Colon (tissue), 2 donors: ENCODE results near the gene BROX.
"Not testable (repeated sequence)": the region's sequence is repeated elsewhere in the genome, so short reads cannot be mapped to it uniquely, and the experiment has no call there.

Experiments used
- FAIRE-seq: peaks from 2 replicates; lab custom pipeline; 2012; peaks lifted over from hg19 to GRCh38; lab: Jason Lieb, UNC
- donor health status: control.
- donor health status: control.

Gene BROX, protein sequence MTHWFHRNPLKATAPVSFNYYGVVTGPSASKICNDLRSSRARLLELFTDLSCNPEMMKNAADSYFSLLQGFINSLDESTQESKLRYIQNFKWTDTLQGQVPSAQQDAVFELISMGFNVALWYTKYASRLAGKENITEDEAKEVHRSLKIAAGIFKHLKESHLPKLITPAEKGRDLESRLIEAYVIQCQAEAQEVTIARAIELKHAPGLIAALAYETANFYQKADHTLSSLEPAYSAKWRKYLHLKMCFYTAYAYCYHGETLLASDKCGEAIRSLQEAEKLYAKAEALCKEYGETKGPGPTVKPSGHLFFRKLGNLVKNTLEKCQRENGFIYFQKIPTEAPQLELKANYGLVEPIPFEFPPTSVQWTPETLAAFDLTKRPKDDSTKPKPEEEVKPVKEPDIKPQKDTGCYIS

DNA sequence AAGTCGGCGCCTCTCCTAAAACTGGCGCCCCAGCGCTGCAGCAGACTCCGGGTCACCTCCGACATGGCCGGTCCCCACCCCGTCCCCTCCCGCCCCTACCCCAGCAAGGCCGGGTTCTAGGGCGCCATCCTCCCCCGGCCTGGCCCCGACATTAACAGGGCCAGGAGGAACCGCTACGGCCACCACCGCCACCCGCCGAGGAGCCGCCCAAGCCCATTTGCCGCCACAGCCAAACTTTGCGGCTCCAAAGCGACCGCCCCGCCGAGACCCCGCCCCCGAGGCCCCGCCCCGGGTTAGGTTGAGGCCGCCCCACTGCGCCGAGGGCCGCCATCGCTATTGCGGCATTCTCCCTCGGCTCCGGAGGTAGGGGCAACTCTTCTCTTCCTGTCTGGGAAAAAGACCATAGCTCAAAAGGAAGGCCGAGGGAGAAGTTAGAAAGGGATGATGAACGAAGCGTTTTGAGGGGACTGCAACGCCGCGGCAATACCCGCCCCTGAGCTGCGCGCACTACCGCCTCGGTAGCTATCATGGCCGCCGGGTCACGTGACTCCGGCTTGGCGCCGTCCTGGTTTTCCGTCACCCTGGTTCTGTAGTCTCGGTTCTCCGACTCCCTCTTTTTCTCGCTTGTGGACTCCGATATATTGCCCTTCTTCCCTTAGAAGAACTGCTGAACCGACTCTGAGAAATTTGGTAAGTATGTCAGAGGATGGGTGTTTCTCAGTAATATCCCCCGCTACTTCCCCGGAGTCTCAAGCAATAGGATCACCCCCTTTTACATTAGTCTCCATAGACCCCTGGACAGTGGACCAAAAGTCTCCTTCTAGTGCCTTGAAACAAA, at the start of gene BROX, which contains the start of gene AIDA:
Gene BROX, plus strand, starts transcription at position 312 of the 838 bp plus-strand sequence. CDS start 3,136 bp downstream, outside the sequence.
Gene AIDA, minus strand, starts transcription at position 239 of the 838 bp plus-strand sequence. Its CDS starts 174 bp downstream, at position 65.
- no peak for FAIRE-seq

DNA sequence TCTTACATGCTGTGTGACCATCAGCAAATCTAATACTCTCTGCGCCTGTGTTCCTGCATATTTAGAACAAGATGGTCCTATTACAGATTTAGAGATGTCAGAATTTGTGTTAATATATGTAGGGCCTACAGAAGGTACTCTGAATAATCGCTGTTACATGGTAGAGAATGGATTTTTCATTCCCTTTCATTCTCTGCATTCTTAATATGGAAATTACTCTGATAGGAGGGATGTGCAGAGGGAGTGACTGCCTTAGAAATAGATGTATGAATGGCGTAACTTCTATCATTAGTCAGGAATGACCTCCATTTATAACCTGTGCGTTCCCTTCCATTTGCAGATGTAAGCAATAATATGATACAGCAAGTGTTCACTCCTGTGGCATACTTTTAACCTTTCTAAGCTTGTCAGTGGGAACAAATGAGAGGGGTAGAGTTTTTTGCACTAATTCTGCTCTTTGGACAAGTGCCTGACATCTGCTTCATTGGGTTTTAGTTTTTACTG, 48.9 kb upstream of the BROX start:
- FAIRE-seq = no peak

DNA sequence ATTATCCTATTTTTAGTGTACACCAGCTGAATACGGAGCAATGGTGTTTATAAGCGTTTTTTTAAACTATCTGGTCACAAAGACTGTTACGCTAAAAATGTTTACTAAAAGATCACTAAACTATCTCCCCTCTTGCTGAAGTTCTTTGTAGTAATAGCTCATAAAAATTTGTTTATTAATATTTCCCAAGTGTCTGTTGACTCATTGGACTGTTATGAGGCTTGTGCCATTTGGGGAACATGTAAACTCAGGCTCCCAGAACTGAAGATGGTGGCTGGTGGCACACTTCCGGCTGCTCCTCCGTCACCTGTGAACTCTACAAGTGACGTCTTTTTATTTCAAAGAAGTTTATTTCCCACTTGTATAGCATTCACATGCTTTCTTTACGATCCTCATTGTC, 46.4 kb upstream of the BROX start:
- no peak for FAIRE-seq

DNA sequence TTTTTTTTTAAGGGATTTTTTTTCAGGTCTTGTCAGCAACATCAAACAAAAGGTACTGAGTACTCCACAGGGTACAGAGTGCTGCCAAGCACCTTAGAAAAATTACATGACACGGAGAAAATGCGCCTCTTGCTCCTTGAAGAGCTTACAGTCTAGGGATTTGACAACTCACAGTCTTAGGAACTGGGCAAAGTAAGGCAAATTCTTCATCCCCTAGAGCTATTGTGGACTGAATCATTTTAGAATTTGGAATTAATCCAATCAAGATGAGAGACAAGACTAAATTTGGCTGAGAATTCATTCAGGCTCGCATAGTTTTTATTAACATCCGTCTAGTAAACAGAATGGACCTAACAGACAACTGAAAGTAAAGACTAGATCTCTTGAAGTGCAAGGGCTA, 44.2 kb upstream of the BROX start:
- FAIRE-seq = peak; percentile 72

DNA sequence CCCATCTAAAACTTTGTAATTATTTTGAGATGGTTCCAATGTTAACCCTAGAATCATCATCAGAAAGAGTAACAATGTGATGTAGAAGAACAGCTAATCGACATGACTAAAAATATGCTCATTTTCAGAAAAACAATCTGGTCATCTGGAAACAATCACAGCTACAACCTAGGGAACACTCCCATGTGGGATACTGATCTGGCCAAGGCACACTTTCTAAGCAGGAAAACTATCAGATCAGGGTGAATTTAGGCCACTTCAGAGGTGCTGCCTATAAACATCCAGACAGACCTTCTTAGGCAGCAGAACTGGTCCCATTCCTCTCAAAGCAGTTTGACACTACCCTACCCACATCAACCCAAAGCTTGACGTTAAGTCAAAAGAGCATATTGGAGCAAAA, 43.3 kb upstream of the BROX start:
- FAIRE-seq = not testable (repeated sequence)

DNA sequence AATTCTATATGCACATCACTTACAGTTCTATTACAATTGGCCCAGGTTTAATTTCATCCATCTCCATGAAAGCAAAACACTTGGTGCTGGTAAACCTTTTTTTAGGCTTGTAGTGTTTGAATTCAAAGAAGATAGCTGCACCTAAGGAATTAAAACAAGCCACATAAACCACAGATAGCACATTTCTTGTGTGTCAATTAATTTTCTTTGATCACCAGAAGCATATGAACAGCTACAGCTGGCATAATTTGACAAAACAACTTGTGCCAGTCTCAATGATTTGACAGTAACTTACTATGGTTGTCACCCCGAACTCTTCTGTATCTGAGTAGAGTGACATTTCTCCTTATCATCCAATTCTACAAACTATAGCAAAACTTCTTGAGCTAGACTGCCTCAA, 42.3 kb upstream of the BROX start:
- no peak for FAIRE-seq

DNA sequence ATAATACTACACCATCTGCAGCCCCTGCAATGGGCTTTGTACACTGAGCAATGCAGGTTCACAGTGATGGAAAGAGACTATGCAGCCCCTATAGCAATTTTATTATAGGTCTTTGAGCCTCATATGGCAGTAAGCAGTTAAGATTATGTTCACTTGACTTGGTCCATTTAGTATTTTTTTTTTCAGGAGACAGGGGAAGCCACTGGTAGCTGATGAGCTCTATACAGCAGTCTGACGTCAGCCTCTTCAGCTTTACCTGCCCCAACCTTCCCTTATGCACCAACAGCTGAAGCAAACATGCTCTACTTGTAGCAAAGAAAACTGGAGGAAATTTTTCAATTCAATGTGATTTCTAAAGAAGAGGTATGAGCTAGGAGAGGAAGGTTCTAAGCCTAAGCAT, 32.3 kb upstream of the BROX start:
- FAIRE-seq = no peak

DNA sequence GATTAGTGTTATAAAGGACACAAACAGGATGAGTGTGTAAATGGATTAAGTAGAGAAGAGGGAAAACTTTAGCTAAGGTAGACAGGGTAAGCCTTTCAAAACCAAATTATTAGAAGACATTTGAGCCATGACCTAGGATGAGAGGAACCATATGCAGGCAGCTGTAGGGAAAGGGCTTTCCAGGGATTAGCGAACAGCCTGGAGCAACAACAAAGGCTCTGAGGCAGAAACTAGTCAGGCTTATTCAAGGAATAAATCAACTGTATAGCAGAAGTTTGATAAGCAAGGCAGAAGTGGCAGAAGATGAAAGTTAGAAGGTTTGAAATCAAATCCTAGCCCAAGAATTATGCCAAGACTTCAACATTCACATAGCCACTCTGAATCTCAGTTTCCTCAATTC, 21.3 kb upstream of the BROX start:
- no peak for FAIRE-seq

DNA sequence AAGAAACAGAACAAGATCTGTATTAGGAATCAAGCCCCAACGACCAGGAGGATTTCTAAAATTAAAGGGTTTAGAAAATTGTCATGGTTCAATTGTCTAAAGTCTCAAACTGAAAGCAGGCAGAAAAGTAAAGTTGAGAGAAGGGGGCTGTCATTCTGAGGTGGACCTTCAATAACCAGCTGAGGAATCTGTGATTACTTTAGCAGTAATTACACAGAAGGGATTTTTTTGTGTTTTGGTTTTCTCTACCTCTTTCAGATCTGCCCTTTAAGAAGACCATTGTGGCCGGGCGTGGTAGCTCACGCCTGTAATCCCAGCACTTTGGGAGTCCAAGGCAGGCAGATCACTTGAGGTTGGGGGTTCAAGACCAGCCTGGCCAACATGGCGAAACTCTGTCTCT, 17.4 kb upstream of the BROX start:
- FAIRE-seq = no peak

DNA sequence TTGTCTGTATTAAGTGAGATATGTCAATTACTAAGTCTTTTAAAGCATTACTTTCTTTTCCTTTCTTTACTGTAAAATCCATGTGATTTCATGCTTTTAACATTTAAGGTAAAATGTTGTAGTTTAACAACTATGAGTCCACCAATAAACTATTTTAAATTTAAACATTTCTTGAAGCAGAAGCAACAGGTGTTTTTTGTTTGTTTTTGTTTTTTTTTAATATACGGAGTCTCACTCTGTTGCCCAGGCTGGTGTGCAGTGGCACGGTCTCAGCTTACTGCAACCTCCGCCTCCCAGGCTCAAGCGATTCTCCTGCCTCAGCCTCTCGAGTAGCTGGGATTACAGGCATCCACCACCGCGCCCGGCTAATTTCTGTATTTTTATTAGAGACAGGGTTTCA, 15.6 kb upstream of the BROX start:
- FAIRE-seq = no peak

DNA sequence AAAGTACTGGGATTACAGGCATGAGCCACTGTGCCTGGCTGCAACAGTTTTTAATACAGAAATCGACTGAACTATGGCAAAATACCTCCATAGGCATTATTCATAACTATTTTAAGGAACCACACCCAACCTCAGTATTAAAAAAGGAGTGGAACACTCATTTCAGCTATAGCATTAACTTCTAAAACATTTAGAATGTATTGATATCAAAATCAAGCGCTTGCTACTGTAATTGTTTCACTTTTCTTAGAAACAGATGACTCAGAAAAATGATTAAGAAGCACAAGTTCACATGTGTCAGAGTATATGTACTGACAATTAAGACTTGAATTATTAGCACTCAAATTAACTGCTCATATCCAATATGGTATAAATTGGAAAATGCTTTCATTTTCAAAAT, 15.2 kb upstream of the BROX start:
- no peak for FAIRE-seq

DNA sequence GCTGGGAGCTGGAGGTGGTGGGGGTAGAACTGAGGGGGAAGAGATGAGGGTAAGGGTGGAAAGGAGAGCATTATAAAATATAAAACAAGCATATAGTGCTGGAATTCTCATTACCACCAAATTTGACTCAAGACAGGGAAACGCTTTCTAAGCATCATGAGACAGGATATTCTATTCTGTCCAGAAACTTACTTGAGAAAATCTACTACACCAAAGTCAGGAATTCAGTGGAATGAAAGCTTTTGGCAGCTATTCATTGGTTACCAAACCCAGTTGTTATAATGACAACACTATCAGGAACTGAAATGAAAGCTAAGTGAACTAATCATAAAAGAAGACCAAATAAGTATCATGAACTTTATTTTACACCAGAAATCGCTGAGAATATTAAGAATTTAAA, 14.5 kb upstream of the BROX start:
- no peak for FAIRE-seq

DNA sequence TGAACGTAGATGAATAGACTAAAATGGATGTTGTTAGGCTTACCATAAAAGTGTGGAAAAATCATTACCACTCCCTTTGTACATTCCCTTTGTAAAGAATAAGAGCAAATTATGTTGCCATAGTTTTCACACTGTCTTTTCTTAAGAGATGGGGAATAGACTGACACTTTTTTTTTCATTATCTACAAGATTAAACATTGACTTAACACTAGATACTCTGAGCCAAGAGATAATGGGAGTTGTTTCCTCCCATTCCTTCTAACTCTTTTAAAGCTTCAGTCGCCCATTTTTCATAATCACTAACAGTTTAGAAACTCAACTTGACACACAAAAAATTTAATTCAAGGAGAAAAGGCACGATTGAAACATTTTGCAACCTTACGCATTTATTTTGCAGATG, 10.2 kb upstream of the BROX start:
- FAIRE-seq = no peak

DNA sequence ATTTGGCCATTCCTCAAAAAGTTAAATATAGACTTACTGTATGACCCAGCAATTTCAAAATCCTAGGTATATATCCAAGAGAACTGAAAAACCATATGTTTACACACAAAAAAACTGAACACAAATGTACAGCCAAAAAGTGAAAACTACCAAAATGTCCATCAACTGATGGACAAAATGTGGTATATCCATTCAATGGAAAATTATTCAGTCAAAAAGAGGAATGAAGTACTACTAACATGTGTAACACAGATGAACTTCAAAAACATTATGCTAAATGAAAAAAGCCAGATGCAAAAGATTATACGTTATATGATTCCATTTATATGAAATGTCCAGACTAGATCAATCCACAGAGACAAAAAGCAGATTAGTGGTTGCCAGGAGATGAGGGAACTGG, 8.1 kb upstream of the BROX start:
- no peak for FAIRE-seq

DNA sequence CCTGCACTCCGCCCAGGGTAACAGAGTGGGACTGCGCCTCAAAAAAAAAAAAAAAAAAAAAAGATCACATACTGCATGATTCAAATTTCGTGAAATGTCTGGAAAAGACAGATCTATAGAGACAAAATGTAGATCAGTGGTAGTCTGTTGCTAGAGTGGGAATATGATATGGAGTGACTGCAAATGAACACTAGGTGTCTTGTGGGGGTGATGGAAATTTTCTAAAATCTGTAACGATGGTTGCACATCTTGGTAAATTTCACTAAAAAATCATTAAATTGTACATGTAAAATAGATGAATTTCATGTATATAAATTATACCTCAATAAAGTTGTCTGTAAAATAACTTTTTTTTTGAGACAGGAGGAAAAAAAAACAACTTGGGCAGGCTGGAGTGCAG, 5.5 kb upstream of the BROX start:
- no peak for FAIRE-seq

DNA sequence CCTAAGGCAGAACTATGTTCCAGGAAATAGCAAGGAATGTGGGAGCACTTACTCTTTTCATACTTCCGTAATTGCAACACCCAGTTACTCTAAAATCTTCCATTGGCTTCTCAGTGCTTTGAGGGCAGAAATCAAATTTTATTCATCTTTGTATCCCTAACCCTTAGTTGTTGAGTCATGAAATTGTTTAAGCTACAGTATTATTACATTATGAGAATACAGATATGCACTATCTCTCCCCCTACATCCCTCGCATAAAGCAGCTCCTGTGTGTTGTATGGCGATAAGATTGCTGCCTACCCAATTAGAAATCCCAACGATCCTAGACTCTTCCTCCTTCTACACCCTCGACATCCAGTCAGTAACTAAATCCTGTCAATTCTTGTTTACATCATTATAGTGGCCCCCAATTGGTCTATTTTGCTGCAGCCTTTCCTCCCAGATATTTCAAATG, 2.6 kb upstream of the BROX start:
- FAIRE-seq = no peak

DNA sequence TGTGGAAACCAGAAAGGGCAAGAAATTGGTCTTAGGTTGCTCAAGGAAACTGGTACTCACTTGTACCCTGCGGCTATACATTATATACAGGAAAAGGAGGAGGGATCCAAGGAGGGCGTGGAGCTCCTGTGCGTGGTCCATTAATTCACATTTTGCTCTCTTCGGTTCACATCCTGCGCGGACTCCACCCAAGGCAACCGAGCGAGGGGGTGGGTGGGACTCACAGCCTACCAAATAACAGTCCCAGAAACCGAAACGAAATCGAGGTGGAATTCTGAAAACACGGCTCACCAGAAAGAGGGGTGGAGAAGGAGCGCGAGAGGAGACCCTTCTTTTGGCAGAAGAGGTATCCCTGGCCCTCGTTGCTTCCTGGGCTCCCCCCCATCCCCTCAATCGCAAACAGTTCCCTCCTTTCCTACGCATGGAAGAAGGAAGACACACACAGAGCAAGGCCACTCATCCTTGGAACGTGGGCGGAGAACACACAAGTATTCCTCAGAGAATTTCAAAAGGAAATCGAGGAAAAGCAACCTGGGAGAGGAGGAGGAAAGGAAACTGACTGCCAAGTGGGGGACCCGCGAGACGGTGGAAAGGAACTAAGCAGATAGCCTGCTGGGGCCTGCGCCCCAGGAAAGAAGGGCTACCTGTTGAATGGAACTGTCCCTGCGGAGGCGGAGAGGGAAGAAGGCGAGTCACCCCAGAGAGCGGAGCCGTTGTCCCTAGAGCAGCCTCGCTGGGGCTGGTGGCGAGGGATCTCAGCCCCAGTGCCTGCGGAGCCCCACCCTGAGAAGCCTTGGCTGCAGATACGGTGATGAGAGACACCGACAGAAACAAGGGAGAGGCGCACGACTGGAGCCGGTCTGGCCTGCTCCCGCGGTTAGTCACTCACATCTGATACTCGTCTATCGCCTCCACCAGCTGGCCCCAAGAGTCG, 778 bp upstream of the BROX start:
- FAIRE-seq = no peak

DNA sequence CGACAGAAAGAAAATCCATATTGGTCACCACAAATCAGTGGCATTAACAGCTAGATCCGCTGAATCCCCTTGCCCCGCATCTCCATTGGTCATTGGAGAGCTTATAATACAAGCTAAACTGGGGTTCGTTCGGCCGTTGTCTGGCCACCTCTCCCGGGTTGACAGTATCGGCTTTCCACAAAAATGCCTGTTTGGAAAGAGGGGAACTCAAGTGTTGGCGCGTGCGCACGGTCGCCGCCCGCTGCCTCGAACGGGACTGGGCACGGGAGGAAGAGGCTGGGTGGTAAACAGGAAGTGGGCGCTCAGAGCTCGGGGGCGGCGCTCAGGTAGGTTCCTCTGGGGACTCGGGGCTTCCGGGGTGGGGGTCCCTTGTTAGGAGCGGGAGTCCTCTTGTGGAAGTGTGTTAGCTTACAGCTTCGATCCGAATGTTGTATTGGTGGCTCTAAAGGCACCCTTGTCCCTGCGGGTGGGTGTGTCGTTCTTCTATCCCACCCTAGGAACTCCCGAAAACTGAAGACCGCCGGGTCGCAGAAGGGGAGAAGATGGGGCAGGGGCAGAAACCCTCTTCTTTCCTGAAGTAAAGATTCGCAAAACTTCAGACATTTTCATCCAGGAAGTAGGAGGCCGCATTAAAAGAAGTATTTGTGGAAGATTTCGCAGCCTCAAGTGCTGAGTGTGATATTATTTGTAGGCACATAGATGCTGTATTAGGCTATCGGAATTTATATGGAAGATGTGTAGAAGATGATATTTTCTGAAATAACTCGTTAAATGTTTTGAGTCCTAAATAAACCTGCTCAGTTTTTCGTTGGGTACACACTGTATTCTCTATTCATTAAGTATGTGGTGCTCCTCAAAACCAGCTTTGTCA, 962 bp downstream of the BROX start:
- FAIRE-seq = no peak

DNA sequence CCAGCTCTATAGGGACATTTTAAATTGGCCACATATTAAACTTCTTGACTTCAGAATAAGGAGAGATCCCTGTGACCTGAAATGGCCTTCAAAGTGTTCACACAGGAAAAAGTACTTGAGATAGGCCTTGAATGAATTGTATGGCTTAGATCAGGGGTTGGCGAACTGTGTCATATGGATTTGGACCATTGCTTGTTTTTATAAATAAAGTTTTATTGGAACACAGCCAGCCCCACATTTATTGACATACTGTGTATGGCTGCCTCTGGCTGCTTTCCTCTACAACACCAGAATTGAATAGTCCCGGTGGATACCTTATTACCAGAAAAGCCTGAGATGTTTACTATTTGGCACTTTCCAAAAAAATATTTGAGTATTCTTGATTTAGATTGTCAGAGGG, 4.0 kb downstream of the BROX start:
- FAIRE-seq = no peak

DNA sequence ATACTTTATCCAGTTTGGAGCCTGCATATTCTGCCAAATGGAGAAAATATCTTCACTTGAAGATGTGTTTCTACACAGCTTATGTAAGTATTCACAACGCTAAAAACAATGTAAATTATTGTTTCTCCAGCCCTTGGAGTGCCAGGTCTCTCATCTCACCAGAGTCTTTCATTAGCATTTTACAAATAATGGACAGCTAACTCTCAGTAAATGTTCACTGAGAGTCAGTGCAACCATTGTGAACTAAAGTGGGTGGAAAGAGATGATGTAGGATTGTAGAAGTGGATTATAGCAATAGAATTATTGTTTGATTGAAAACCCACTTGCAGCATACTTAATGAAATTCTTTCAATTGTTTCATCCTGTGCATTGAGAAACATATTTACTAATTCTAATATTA, 16.4 kb downstream of the BROX start:
- FAIRE-seq = no peak

DNA sequence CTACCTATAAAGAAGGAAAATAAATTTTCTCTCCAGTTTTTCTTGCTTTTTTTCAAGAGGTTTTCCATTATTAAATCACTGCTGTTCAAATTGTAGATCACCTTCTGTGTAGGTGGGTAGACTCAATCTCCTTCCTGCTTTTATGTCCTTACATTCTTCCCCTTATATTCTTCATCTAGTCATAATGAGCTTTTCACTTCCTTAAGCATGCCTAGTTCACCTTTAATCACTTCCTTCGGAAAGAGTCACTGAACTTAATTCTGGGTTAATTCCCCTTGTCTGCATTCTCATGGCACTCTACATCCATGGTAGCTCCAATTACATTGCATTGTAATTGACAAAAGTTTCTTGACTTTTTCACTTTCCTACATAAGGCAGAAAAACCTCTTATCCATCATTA, 18.5 kb downstream of the BROX start:
- no peak for FAIRE-seq
